Right atrium auricular region (tissue), 2 donors: ENCODE results near the gene PIP4K2B. TPM values are rescaled to one million over a fixed set of nuclear protein-coding genes. Genes with fewer than 3 reads are reported as not detected.

Experiments
- DNase-seq: peaks from one replicate; pipeline ENCODE4 v3.0.0-alpha.2; 2019; ENCODE audit warnings: low spot score
- H3K27ac ChIP-seq, 2 donors: fragments of 200-600 bp; sonication (generic); 1 replicate in 1 of 2; 2 replicates in 1 of 2; pipeline ENCODE4 v1.5.1; 2016 to 2019
- H3K27me3 ChIP-seq, 2 donors: fragments of 200-600 bp; sonication (generic); one replicate each; pipeline versions ENCODE4 v1.5.1 to v1.6.0; 2017 to 2019
- H3K36me3 ChIP-seq: fragments of 200-600 bp; sonication (generic); one replicate; pipeline ENCODE4 v1.5.1; 2016
- H3K4me1 ChIP-seq, 2 donors: fragments of 200-600 bp; sonication (generic); one replicate each; pipeline versions ENCODE4 v1.5.1 to v1.6.0; 2017 to 2019
- H3K4me3 ChIP-seq, 2 donors: fragments of 200-600 bp; sonication (generic); 1 replicate in 1 of 2; 2 replicates in 1 of 2; pipeline ENCODE4 v1.5.1; 2017 to 2019; ENCODE audit warnings: mild to moderate bottlenecking in 1 of 2, moderate library complexity in 1 of 2
- H3K9me3 ChIP-seq, 2 donors: fragments of 200-600 bp; sonication (generic); one replicate each; pipeline ENCODE4 v1.5.1; 2019
- CTCF ChIP-seq, 2 donors: fragments of 200-600 bp; sonication (generic); IDR thresholded peaks; one replicate each; pipeline ENCODE4 v1.5.1; 2019; ENCODE audit warnings: antibody characterized with exemption in 2 of 2
- total RNA-seq, 2 donors: library from RNA; depleted of rRNA; stranded (reverse); fragments of >200 nt; gene quantifications; one replicate each; pipeline ENCODE4 v1.1.0, GENCODE V29; 2016

PIP4K2B gene
- total RNA-seq, 2 donors from 2014 or later: 45.9 to 47.7 TPM

GRCh38 chr17:38735161-38735997 lies 64.0 kb downstream of the PIP4K2B start:
- peak; percentile 92 to 98 for TF ChIP-seq CTCF (IDR thresholded peaks at IDR 0.05)
- H3K27me3 ChIP-seq: no peaks in the 10 kb centered on the region
- no peaks in the 10 kb centered on the region for H3K9me3 ChIP-seq
- H3K36me3 ChIP-seq: peaks cover 46% of the 10 kb centered on the region
- no peak overlapping the region for H3K4me3 ChIP-seq
- DNase-seq: no peak
- H3K4me1 ChIP-seq: peaks cover 0 to 56% of the 10 kb centered on the region in 2 donors
- peak overlapping the region in 1 of 2 donors; percentile 34 for H3K27ac ChIP-seq

- Histone ChIP-seq H3K9me3 (no peaks in the 10 kb centered on the region), H3K36me3 (peaks cover 38% of the 10 kb centered on the region), H3K27me3 (no peaks in the 10 kb centered on the region), H3K27ac (peak overlapping the region in 1 of 2 donors; percentile 34), H3K4me3 (no peak overlapping the region), H3K4me1 (peaks cover 0 to 62% of the 10 kb centered on the region in 2 donors)
- DNase-seq: no peak
- TF ChIP-seq CTCF (IDR thresholded peaks at IDR 0.05): no peak
Observed at GRCh38 chr17:38733982-38734973, 65.1 kb downstream of the PIP4K2B start.

GRCh38 chr17:38733282-38733981 lies 65.9 kb downstream of the PIP4K2B start:
- no peak overlapping the region for H3K4me3 ChIP-seq
- no peaks in the 10 kb centered on the region for H3K27me3 ChIP-seq
- peaks cover 0 to 70% of the 10 kb centered on the region in 2 donors for H3K4me1 ChIP-seq
- H3K36me3 ChIP-seq: peaks cover 30% of the 10 kb centered on the region
- H3K9me3 ChIP-seq: no peaks in the 10 kb centered on the region
- no peak for DNase-seq
- H3K27ac ChIP-seq: peak overlapping the region; percentile 58 to 92
- TF ChIP-seq CTCF (IDR thresholded peaks at IDR 0.05): no peak

- Histone ChIP-seq H3K4me1 (peaks cover 0 to 75% of the 10 kb centered on the region in 2 donors), H3K36me3 (peaks cover 22% of the 10 kb centered on the region), H3K4me3 (no peak overlapping the region), H3K9me3 (no peaks in the 10 kb centered on the region), H3K27ac (peak overlapping the region; percentile 58 to 92), H3K27me3 (no peaks in the 10 kb centered on the region)
- no peak for TF ChIP-seq CTCF (IDR thresholded peaks at IDR 0.05)
- no peak for DNase-seq
Observed at GRCh38 chr17:38732376-38733281, 66.7 kb downstream of the PIP4K2B start.
